Stimulated activated CD8-positive, alpha-beta memory T cell treated with anti-CD3 and anti-CD28 coated beads, Interleukin-4, amount 100 ng/mL, for 1 hour (primary cell): ENCODE measurements around the gene TNFSF12.

Experiments
- DNase-seq, 2 donors: peaks; one replicate each; pipeline ENCODE4 v3.0.0-alpha.2; 2020; ENCODE audit warnings: low read depth in 2 of 2, low spot score in 1 of 2

The TNFSF12 gene

GRCh38 chr17:7541074-7541621 lies 7.7 kb upstream of the TNFSF12 start:
- DNase-seq = no peak

GRCh38 chr17:7544911-7545310 lies 3.9 kb upstream of the TNFSF12 start:
- DNase-seq = no peak

- DNase-seq = no peak
These were observed 670 bp downstream of the TNFSF12 start for GRCh38 chr17:7549401-7550055.

GRCh38 chr17:7550344-7550743 lies 1.5 kb downstream of the TNFSF12 start:
- DNase-seq = no peak

GRCh38 chr17:7551396-7551795 lies 2.5 kb downstream of the TNFSF12 start:
- no peak for DNase-seq

GRCh38 chr17:7552621-7553051 lies 3.8 kb downstream of the TNFSF12 start:
- no peak for DNase-seq

- no peak for DNase-seq
These were observed 4.5 kb downstream of the TNFSF12 start for GRCh38 chr17:7553356-7553755.

- DNase-seq = no peak
These were observed 6.6 kb downstream of the TNFSF12 start for GRCh38 chr17:7555320-7555948.

- DNase-seq = no peak
These were observed 7.8 kb downstream of the TNFSF12 start for GRCh38 chr17:7556627-7557026.

- DNase-seq = no peak
These were observed 8.4 kb downstream of the TNFSF12 start for GRCh38 chr17:7557147-7557764.

- no peak for DNase-seq
These were observed 9.1 kb downstream of the TNFSF12 start for GRCh38 chr17:7557775-7558543.

- DNase-seq = no peak
These were observed 9.9 kb downstream of the TNFSF12 start, which contains the start of gene TNFSF13 for GRCh38 chr17:7558544-7559319. TSS of gene TNFSF13 (plus strand) at chr17:7558750. CDS start at chr17:7559040, 290 bp downstream.

GRCh38 chr17:7559320-7560171 lies 10.7 kb downstream of the TNFSF12 start:
- DNase-seq = no peak

- DNase-seq = no peak
These were observed 11.5 kb downstream of the TNFSF12 start for GRCh38 chr17:7560172-7561027.

GRCh38 chr17:7561028-7561575 lies 12.2 kb downstream of the TNFSF12 start:
- peak; percentile 60 to 73 for DNase-seq

- DNase-seq = peak; percentile 69 to 80
These were observed 12.8 kb downstream of the TNFSF12 start, which contains the start of gene SENP3 for GRCh38 chr17:7561589-7562207. TSS of gene SENP3 (plus strand) at chr17:7561919. CDS start at chr17:7563077, 1,158 bp downstream.

- no peak for DNase-seq
These were observed 13.3 kb downstream of the TNFSF12 start for GRCh38 chr17:7562208-7562605.
